Ascending aorta (tissue), 2 donors: ENCODE results near the gene UMODL1. TPM values are rescaled to one million over a fixed set of nuclear protein-coding genes. Genes with fewer than 3 reads are reported as not detected.

Experiments
- DNase-seq, 2 donors: peaks; one replicate each; pipeline ENCODE4 v3.0.0-alpha.2; 2019; ENCODE audit warnings: low spot score in 2 of 2
- H3K27ac ChIP-seq, 2 donors: fragments of 200-600 bp; sonication (generic); one replicate each; pipeline ENCODE4 v1.5.1; 2016 to 2017; ENCODE audit warnings: mild to moderate bottlenecking in 1 of 2
- H3K27me3 ChIP-seq: fragments of 200-600 bp; sonication (generic); one replicate; pipeline ENCODE4 v1.5.1; 2017
- H3K36me3 ChIP-seq, 2 donors: fragments of 200-600 bp; sonication (generic); one replicate each; pipeline ENCODE4 v1.5.1; 2016
- H3K4me1 ChIP-seq, 2 donors: fragments of 200-600 bp; sonication (generic); one replicate each; pipeline ENCODE4 v1.5.1; 2016 to 2017; ENCODE audit warnings: mild to moderate bottlenecking in 1 of 2
- H3K4me3 ChIP-seq, 2 donors: fragments of 200-600 bp; sonication (generic); one replicate each; pipeline ENCODE4 v1.5.1; 2016 to 2017; ENCODE audit warnings: mild to moderate bottlenecking in 1 of 2
- H3K9me3 ChIP-seq, 2 donors: fragments of 200-600 bp; sonication (generic); one replicate each; pipeline ENCODE4 v1.5.1; 2016
- intact Hi-C: fragments of 100-400 bp; cut with DNase I; formaldehyde crosslinking; loops from one replicate; pipeline ENCODE4 v1.15.1; 2023
- total RNA-seq: library from RNA; depleted of rRNA; stranded (reverse); fragments of >200 nt; gene quantifications from one replicate; pipeline ENCODE4 v1.1.0, GENCODE V29; 2016
- TF ChIP-seq, protein P1 (sequence below), 3 experiments: fragments of 200-600 bp in 2 of 3; fragments of 450-650 bp in 1 of 3; sonication (generic) in 2 of 3; IDR thresholded peaks; one replicate each; pipeline ENCODE4 v1.5.1; 2016 to 2019; ENCODE audit warnings: antibody characterized with exemption in 3 of 3, mild to moderate bottlenecking in 1 of 3, moderate library complexity in 1 of 3

The UMODL1 gene
- total RNA-seq, 1 donor from 2014 or later = not detected

DNA sequence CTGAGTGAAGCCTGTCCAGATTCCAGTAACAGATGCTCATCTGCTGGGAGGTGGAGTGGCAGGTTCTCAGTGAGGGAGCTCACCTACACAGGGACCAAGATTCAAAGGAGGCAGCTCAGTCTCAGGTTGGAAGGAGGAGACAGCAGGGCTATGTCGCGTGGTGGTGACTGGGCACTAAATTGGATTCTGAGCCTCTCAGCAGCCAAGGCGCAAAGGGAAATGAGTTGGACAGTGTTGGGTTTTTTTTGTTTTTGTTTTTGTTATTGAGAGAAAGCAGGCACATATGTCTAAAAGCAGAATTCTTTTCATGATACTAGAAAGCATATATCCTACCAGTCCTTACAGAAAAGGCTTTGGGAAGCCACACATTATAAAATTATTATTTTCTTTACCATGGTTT is 26.2 kb downstream of the UMODL1 start:
- H3K9me3 ChIP-seq = no peaks in the 10 kb centered on the region
- TF ChIP-seq, protein P1, sequence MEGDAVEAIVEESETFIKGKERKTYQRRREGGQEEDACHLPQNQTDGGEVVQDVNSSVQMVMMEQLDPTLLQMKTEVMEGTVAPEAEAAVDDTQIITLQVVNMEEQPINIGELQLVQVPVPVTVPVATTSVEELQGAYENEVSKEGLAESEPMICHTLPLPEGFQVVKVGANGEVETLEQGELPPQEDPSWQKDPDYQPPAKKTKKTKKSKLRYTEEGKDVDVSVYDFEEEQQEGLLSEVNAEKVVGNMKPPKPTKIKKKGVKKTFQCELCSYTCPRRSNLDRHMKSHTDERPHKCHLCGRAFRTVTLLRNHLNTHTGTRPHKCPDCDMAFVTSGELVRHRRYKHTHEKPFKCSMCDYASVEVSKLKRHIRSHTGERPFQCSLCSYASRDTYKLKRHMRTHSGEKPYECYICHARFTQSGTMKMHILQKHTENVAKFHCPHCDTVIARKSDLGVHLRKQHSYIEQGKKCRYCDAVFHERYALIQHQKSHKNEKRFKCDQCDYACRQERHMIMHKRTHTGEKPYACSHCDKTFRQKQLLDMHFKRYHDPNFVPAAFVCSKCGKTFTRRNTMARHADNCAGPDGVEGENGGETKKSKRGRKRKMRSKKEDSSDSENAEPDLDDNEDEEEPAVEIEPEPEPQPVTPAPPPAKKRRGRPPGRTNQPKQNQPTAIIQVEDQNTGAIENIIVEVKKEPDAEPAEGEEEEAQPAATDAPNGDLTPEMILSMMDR (IDR thresholded peaks at IDR 0.05) = no peak
- H3K27ac ChIP-seq = peak overlapping the region; percentile 87 to 91
- no peak overlapping the region for H3K4me3 ChIP-seq
- H3K36me3 ChIP-seq = no peaks in the 10 kb centered on the region
- peaks cover 21 to 48% of the 10 kb centered on the region in 2 donors for H3K4me1 ChIP-seq
- intact Hi-C loops = loop anchor here (10.0 kb wide), 3 partner anchors 172 to 932 kb away; partner anchors contain the start of gene BACE2
- no peak for DNase-seq
- H3K27me3 ChIP-seq = no peaks in the 10 kb centered on the region

DNA sequence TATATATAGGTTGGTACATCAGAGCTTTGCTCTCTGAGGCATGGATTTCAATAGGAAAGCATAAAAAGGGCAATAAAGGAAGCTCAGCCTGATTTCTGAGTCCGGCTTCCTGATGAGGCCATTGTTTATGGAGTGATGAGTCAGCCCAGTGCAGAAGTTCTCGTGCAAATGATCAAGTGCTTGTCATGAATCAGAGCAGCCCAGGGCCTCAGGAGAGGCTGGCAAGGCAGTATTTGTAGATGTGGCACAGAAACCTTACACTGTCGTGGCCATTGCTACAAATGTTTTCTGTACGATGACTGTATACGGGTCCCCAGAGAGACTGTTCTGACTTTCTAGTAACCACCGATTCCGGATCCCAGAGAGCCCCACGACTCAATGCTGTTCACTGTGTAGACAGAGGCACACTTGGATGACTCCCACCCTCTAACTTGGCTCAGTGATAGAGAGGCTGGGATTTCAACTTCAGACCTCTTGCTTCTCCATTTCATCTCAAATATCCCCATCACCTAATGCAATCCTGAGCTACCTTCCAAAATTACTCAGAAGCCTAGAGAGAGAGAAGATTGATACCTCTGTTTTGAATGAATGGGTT is 26.8 kb downstream of the UMODL1 start:
- DNase-seq = peak; percentile 82 to 93
- H3K36me3 ChIP-seq = no peaks in the 10 kb centered on the region
- no peaks in the 10 kb centered on the region for H3K27me3 ChIP-seq
- peaks cover 21 to 45% of the 10 kb centered on the region in 2 donors for H3K4me1 ChIP-seq
- H3K4me3 ChIP-seq = peak overlapping the region in 1 of 2 donors; percentile 5
- H3K27ac ChIP-seq = peak overlapping the region; percentile 87 to 91
- TF ChIP-seq, protein P1 (IDR thresholded peaks at IDR 0.05) = no peak
- H3K9me3 ChIP-seq = no peaks in the 10 kb centered on the region
- intact Hi-C loops = loop anchor here (10.0 kb wide), 3 partner anchors 173 to 933 kb away; partner anchors contain the start of gene BACE2

- TF ChIP-seq, protein P1 (IDR thresholded peaks at IDR 0.05) = no peak
- Histone ChIP-seq H3K36me3 (no peaks in the 10 kb centered on the region), H3K4me1 (peaks cover 21 to 36% of the 10 kb centered on the region in 2 donors), H3K27ac (peak overlapping the region; percentile 87 to 91), H3K4me3 (no peak overlapping the region), H3K9me3 (no peaks in the 10 kb centered on the region), H3K27me3 (no peaks in the 10 kb centered on the region)
- intact Hi-C loops = loop anchor here (10.0 kb wide), 3 partner anchors 174 to 934 kb away; partner anchors contain the start of gene BACE2
- no peak for DNase-seq
Observed at GRCh38 chr21:42098957-42099505, 27.9 kb downstream of the UMODL1 start.

DNA sequence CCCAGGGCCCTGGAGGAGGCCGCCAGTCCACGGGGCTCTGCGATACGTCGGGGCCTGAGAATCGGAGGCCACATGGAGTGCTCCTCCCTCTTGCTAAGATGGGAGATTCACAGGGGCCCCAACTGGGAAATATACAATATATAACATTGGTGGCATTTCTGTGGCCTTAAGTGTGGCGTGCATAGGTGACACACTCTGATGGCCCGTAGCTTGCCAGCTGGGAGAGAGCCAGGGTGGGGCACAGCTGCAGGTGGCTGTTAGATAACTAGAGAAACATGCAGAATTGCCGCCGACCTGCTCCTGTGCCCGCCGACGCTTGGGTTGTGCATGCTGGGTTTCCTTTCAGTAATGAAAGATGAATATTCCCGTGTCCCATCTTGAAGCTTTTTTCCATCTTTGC is 30.1 kb downstream of the UMODL1 start:
- Histone ChIP-seq H3K36me3 (no peaks in the 10 kb centered on the region), H3K27me3 (no peaks in the 10 kb centered on the region), H3K27ac (no peak overlapping the region), H3K4me3 (no peak overlapping the region), H3K9me3 (no peaks in the 10 kb centered on the region), H3K4me1 (peaks cover 11 to 24% of the 10 kb centered on the region in 2 donors)
- DNase-seq = no peak
- TF ChIP-seq, protein P1 (IDR thresholded peaks at IDR 0.05) = no peak
- intact Hi-C loops = no loop called here

GRCh38 chr21:42102076-42102475 is 31.0 kb downstream of the UMODL1 start:
- Histone ChIP-seq H3K9me3 (no peaks in the 10 kb centered on the region), H3K27ac (no peak overlapping the region), H3K27me3 (no peaks in the 10 kb centered on the region), H3K36me3 (no peaks in the 10 kb centered on the region), H3K4me3 (no peak overlapping the region), H3K4me1 (peaks cover 5 to 17% of the 10 kb centered on the region in 2 donors)
- no peak for DNase-seq
- TF ChIP-seq, protein P1 (IDR thresholded peaks at IDR 0.05) = no peak
- intact Hi-C loops = no loop called here
